GM23248 (cell line): ENCODE measurements around the gene TTLL9. TPM values are rescaled to one million over a fixed set of nuclear protein-coding genes. Genes with fewer than 3 reads are reported as not detected.

ENCODE experiments used
- DNase-seq: peaks from one replicate; pipeline ENCODE4 v3.0.0-alpha.2; 2015
- H2AFZ ChIP-seq: fragments of 200-600 bp; sonication (generic); 2 replicates; pipeline ENCODE4 v1.6.1; 2016; ENCODE audit warnings: antibody characterized with exemption
- H3F3A ChIP-seq: fragments of 200-600 bp; sonication (generic); 2 replicates; pipeline ENCODE4 v1.6.1; 2016; ENCODE audit warnings: mild to moderate bottlenecking, antibody characterized with exemption, mixed run types; ENCODE audit not compliant: insufficient read depth
- H3K27ac ChIP-seq: fragments of 200-600 bp; sonication (generic); 2 replicates; pipeline ENCODE4 v1.5.1; 2016; ENCODE audit warnings: mild to moderate bottlenecking
- H3K27me3 ChIP-seq: fragments of 200-600 bp; sonication (generic); replicated peaks from 2 replicates; pipeline ENCODE4 v1.6.1; 2016; ENCODE audit warnings: mild to moderate bottlenecking; ENCODE audit not compliant: insufficient read depth
- H3K36me3 ChIP-seq: fragments of 200-600 bp; sonication (generic); 2 replicates; pipeline ENCODE4 v1.6.1; 2016; ENCODE audit warnings: low read depth, mild to moderate bottlenecking
- H3K4me1 ChIP-seq: fragments of 200-600 bp; sonication (generic); 2 replicates; pipeline ENCODE4 v1.6.1; 2016; ENCODE audit warnings: mild to moderate bottlenecking; ENCODE audit not compliant: insufficient read depth
- H3K4me2 ChIP-seq: fragments of 200-600 bp; sonication (generic); one replicate; pipeline ENCODE4 v1.6.1; 2016; ENCODE audit warnings: mild to moderate bottlenecking; ENCODE audit not compliant: unreplicated experiment
- H3K4me3 ChIP-seq: fragments of 200-600 bp; sonication (generic); 2 replicates; pipeline ENCODE4 v1.5.1; 2016; ENCODE audit warnings: mild to moderate bottlenecking
- H3K79me2 ChIP-seq: fragments of 200-600 bp; sonication (generic); 2 replicates; pipeline ENCODE4 v1.6.1; 2016; ENCODE audit warnings: mild to moderate bottlenecking; ENCODE audit not compliant: insufficient read depth
- H3K9ac ChIP-seq: fragments of 200-600 bp; sonication (generic); 2 replicates; pipeline ENCODE4 v1.6.1; 2016; ENCODE audit warnings: mild to moderate bottlenecking
- H3K9me2 ChIP-seq: fragments of 200-600 bp; sonication (generic); 2 replicates; pipeline ENCODE4 v1.6.1; 2016; ENCODE audit warnings: mixed run types, mild to moderate bottlenecking, moderate library complexity; ENCODE audit not compliant: insufficient read depth
- H3K9me3 ChIP-seq: fragments of 200-600 bp; sonication (generic); one replicate; pipeline ENCODE4 v1.6.1; 2017; ENCODE audit warnings: low read depth
- H4K20me1 ChIP-seq: fragments of 200-600 bp; sonication (generic); 2 replicates; pipeline ENCODE4 v1.6.0; 2016; ENCODE audit not compliant: insufficient read depth
- EZH2 ChIP-seq: fragments of 200-600 bp; sonication (generic); IDR thresholded peaks from 2 replicates; pipeline ENCODE4 v1.6.1; 2018; ENCODE audit warnings: antibody characterized with exemption, mild to moderate bottlenecking; ENCODE audit not compliant: insufficient read depth, poor library complexity, severe bottlenecking
- EZH2phosphoT487 ChIP-seq: fragments of 200-600 bp; sonication (generic); IDR thresholded peaks from 2 replicates; pipeline ENCODE4 v1.6.1; 2018; ENCODE audit warnings: antibody characterized with exemption, moderate library complexity, mild to moderate bottlenecking, low read depth; ENCODE audit not compliant: insufficient read depth
- WGBS, 2 experiments: methylation state at CpG; one replicate each; pipeline ENCODE4 v1.1.6; 2015 to 2017; ENCODE audit warnings: low lambda C conversion rate in 2 of 2, low coverage in 1 of 2; ENCODE audit errors: missing lambda C conversion rate in 2 of 2; 5-methylcytosine and 5-hydroxymethylcytosine counted together
- in situ Hi-C: fragments of 300-500 bp; cut with MboI; formaldehyde crosslinking; loops from 2 replicates; pipeline ENCODE4 v1.15.0; 2020
- polyA plus RNA-seq: library from polyadenylated mRNA; unstranded; fragments of >200 nt; fragmentation: Nextera tagmentation; extraction: Ambion mirVana; gene quantifications from 2 replicates; pipeline ENCODE4 v1.2.1, GENCODE V29; 2016
- total RNA-seq: library from RNA; depleted of rRNA; stranded (reverse); fragments of >200 nt; shearing (Covaris generic); gene quantifications from 2 replicates; pipeline ENCODE4 v1.2.3, GENCODE V29; 2014

The TTLL9 gene
- total and polyA plus RNA-seq, 2 experiments from 2014 or later = not detected

DNA sequence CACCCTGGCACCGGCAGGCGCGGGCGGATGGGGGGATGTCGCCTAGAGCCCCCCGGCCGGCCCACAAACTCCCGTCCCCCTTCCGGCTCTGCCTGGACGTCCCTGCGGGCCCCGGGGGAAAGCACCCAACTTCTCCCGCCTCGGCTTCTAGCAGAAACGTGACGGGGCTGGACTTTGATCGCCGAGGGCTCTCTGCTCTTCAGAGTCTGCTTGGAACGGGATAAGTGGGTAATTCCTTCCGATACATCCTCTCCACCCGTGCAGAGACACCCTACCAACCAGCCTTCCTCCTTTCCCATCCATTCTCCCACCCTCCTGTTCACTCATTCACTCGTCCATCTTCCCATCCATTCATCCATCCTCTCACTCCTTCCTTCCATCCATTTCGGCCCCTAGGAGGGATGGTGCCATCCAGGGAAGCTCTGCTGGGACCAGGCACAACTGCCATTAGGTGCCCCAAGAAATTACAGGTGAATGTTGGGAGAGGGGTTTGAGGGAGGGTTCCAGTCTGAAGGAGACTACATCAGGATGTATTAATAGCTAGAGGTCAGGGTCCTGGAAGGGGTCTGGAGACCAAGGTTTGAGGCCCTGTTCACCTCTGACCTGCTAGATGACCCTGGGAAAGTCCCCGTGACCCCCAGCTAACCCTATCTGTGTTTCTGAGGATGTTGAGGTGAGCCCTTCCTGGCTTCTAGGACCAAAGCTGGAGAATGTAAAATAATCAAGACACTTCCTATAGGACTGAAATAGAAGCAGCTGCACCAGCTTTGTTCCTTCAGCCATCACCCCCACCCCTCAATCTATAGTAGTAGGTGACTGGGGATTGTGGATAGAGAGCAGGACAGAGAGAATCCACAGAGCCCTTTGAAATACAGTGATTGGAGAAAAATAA, 538 bp downstream of the TTLL9 start:
- 14 to 15% methylated on average over 13 to 18 of the region's 24 CpGs for WGBS, 2 experiments
- DNase-seq = peak; percentile 19
- Histone ChIP-seq H3K9ac (peak overlapping the region; percentile 51; the same call in 1 of the 2 replicates), H3K27ac (no peak overlapping the region), H4K20me1 (no peaks in the 10 kb centered on the region), H3K4me2 (peak overlapping the region; percentile 62), H3K79me2 (no peaks in the 10 kb centered on the region), H3K4me1 (no peaks in the 10 kb centered on the region), H3K9me3 (no peaks in the 10 kb centered on the region), H2AFZ (peak overlapping the region; percentile 75; the same call in 1 of the 2 replicates), H3K4me3 (peak overlapping the region; percentile 64), H3F3A (no peaks in the 10 kb centered on the region), H3K27me3 (peaks cover 57% of the 10 kb centered on the region), H3K9me2 (no peaks in the 10 kb centered on the region), H3K36me3 (no peaks in the 10 kb centered on the region)
- TF ChIP-seq EZH2 (peak; percentile 54), EZH2phosphoT487 (no peak; the same call in 1 of the 2 replicates)
- in situ Hi-C loops = no loop called here

DNA sequence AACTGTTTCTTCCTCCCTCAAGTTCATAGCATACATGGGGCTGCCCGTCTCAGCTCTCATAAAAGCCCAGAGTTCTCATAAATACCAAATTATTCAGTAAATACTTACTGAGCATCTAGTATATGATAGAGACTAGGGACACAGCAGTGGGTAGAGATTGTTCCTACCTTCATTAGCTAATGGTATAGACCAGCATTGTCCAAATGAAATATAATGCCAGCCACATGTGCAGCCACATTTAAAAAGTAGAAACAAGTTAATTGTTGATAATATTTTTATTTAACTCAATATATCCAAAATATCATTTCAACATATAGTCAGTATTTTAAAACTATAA, 1.2 kb downstream of the TTLL9 start:
- H3K36me3 ChIP-seq = no peaks in the 10 kb centered on the region
- H3K9me2 ChIP-seq = no peaks in the 10 kb centered on the region
- 84 to 92% methylated on average over 1 of the region's 1 CpG for WGBS, 2 experiments
- DNase-seq = no peak
- H3K9ac ChIP-seq = no peak overlapping the region
- no peak overlapping the region for H3K4me2 ChIP-seq
- H3K27me3 ChIP-seq = peaks cover 54% of the 10 kb centered on the region
- H3K4me1 ChIP-seq = no peaks in the 10 kb centered on the region
- no peak overlapping the region for H2AFZ ChIP-seq
- no peaks in the 10 kb centered on the region for H3F3A ChIP-seq
- no peaks in the 10 kb centered on the region for H3K9me3 ChIP-seq
- in situ Hi-C loops = no loop called here
- H3K4me3 ChIP-seq = no peak overlapping the region
- no peaks in the 10 kb centered on the region for H3K79me2 ChIP-seq
- H3K27ac ChIP-seq = no peak overlapping the region
- no peak for TF ChIP-seq EZH2phosphoT487
- TF ChIP-seq EZH2 = no peak
- no peaks in the 10 kb centered on the region for H4K20me1 ChIP-seq

GRCh38 chr20:31872406-31872805, 2.0 kb downstream of the TTLL9 start:
- Histone ChIP-seq H3K4me2 (no peak overlapping the region), H3K9ac (no peak overlapping the region), H4K20me1 (no peaks in the 10 kb centered on the region), H3K27ac (no peak overlapping the region), H3K4me3 (no peak overlapping the region), H3K27me3 (peaks cover 47% of the 10 kb centered on the region), H3K79me2 (no peaks in the 10 kb centered on the region), H3K9me2 (no peaks in the 10 kb centered on the region), H3K9me3 (no peaks in the 10 kb centered on the region), H2AFZ (no peak overlapping the region), H3K36me3 (no peaks in the 10 kb centered on the region), H3F3A (no peaks in the 10 kb centered on the region), H3K4me1 (no peaks in the 10 kb centered on the region)
- DNase-seq = no peak
- 53 to 54% methylated on average over 6 of the region's 6 CpGs for WGBS, 2 experiments
- TF ChIP-seq EZH2phosphoT487 = no peak
- no peak for TF ChIP-seq EZH2
- in situ Hi-C loops = no loop called here

DNA sequence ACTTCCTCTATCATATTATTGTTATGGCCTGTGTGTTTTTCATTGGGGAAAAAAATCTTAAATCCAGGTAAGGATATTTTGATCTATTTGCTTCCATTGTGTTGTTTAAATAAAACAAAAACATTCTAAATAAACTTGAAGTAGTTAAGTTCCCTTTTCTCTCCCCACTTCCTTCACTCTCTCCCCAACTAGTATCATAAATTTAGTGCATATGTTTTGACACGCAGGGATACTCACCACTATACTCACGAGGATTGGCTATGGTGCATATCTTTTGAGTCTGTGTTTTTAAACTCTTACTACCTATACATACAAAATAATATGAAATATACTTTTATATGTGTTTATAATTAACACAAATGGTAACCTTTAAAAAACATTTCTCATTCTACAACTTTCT, 5.2 kb downstream of the TTLL9 start:
- no peak overlapping the region for H3K9ac ChIP-seq
- H3K9me3 ChIP-seq = no peaks in the 10 kb centered on the region
- H3K4me1 ChIP-seq = no peaks in the 10 kb centered on the region
- no peaks in the 10 kb centered on the region for H4K20me1 ChIP-seq
- no peaks in the 10 kb centered on the region for H3K79me2 ChIP-seq
- peaks cover 25% of the 10 kb centered on the region for H3K27me3 ChIP-seq
- H3F3A ChIP-seq = no peaks in the 10 kb centered on the region
- H3K27ac ChIP-seq = no peak overlapping the region
- no peak overlapping the region for H3K4me3 ChIP-seq
- DNase-seq = no peak
- WGBS, 2 experiments = 66 to 72% methylated on average over 2 of the region's 2 CpGs
- in situ Hi-C loops = no loop called here
- H3K9me2 ChIP-seq = no peaks in the 10 kb centered on the region
- no peak overlapping the region for H3K4me2 ChIP-seq
- H3K36me3 ChIP-seq = no peaks in the 10 kb centered on the region
- TF ChIP-seq EZH2 (no peak), EZH2phosphoT487 (no peak)
- H2AFZ ChIP-seq = no peak overlapping the region
